Peyer's patch (tissue), 4 donors: ENCODE data around the gene SLC30A4.

ENCODE experiments used
- POLR2A ChIP-seq, 2 donors: fragments of 450-650 bp; IDR thresholded peaks; one replicate each; pipeline ENCODE4 v1.5.1; 2017; ENCODE audit warnings: antibody characterized with exemption in 2 of 2, mild to moderate bottlenecking in 2 of 2, moderate library complexity in 2 of 2
- TF ChIP-seq, protein P1 (sequence below), 6 experiments: fragments of 450-650 bp in 4 of 6; fragments of 200-600 bp in 2 of 6; sonication (generic) in 1 of 6; IDR thresholded peaks; one replicate each; pipeline ENCODE4 v1.5.1; 2017 to 2019; ENCODE audit warnings: antibody characterized with exemption in 6 of 6, mild to moderate bottlenecking in 3 of 6, moderate library complexity in 1 of 6

- TF ChIP-seq, protein P1, sequence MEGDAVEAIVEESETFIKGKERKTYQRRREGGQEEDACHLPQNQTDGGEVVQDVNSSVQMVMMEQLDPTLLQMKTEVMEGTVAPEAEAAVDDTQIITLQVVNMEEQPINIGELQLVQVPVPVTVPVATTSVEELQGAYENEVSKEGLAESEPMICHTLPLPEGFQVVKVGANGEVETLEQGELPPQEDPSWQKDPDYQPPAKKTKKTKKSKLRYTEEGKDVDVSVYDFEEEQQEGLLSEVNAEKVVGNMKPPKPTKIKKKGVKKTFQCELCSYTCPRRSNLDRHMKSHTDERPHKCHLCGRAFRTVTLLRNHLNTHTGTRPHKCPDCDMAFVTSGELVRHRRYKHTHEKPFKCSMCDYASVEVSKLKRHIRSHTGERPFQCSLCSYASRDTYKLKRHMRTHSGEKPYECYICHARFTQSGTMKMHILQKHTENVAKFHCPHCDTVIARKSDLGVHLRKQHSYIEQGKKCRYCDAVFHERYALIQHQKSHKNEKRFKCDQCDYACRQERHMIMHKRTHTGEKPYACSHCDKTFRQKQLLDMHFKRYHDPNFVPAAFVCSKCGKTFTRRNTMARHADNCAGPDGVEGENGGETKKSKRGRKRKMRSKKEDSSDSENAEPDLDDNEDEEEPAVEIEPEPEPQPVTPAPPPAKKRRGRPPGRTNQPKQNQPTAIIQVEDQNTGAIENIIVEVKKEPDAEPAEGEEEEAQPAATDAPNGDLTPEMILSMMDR (IDR thresholded peaks at IDR 0.05): no peak
- no peak for TF ChIP-seq POLR2A (IDR thresholded peaks at IDR 0.05)
Observed at GRCh38 chr15:45555934-45556608, 33.5 kb upstream of the SLC30A4 start.
